T-helper 2 cell treated with Interferon-gamma antibody and Interleukin-4, amounts not matched to agents 5 μg/mL and 100 μg/mL, for 36 hours (primary cell): Measurements from ENCODE around the gene POM121L2.

Experiments
- DNase-seq: peaks from one replicate; pipeline ENCODE4 v3.0.0; 2021; ENCODE audit warnings: low spot score
- H3K27ac Mint-ChIP-seq: one replicate; pipeline ENCODE4 v1.8.0; 2021; ENCODE audit warnings: mild to moderate bottlenecking, mixed read lengths
- H3K27me3 Mint-ChIP-seq: one replicate; pipeline ENCODE4 v1.8.0; 2021; ENCODE audit warnings: low read depth, mixed read lengths
- H3K36me3 Mint-ChIP-seq: one replicate; pipeline ENCODE4 v1.8.0; 2021; ENCODE audit warnings: low read depth, mixed read lengths
- H3K4me1 Mint-ChIP-seq: one replicate; pipeline ENCODE4 v1.8.0; 2021; ENCODE audit warnings: low read depth, mixed read lengths
- H3K4me3 Mint-ChIP-seq: one replicate; pipeline ENCODE4 v1.8.0; 2022; ENCODE audit warnings: mild to moderate bottlenecking, moderate library complexity, mixed read lengths
- H3K9me3 Mint-ChIP-seq: one replicate; pipeline ENCODE4 v1.8.0; 2021; ENCODE audit warnings: mixed read lengths

The POM121L2 gene

DNA sequence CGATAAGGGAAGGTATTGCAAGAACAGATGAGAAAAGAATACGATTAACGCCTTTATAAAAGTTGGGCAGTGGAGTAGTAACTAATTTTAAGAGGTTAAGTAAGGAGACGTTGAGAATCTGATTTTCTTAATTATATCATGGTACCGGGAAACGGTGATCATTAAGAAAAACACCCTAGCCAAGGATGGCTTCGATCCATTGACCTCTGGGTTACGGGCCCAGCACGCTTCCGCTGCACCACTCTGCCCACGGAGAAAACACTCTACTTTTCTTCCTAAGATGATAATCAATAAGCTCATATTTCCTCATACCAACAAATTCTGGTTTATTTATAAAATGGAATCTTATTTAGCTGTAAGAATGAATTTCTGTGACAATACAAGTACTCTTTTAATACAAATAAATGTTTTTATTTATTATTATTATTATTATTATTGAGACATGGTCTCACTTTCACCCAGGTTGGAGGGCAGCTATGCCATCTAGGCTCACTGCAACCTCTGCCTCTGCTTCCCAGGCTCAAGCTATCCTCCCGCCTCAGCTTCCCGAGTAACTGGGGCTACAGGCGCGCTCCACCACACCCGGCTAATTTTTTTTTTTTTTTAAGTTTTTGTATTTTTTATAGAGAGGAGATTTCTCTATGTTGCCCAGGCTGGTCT lies 8.3 kb downstream of the POM121L2 start:
- no peaks in the 10 kb centered on the region for H3K36me3 Mint-ChIP-seq
- no peak for DNase-seq
- no peaks in the 10 kb centered on the region for H3K4me1 Mint-ChIP-seq
- H3K27me3 Mint-ChIP-seq = peaks cover 46% of the 10 kb centered on the region
- H3K4me3 Mint-ChIP-seq = no peak overlapping the region
- no peak overlapping the region for H3K27ac Mint-ChIP-seq
- peaks cover 5% of the 10 kb centered on the region for H3K9me3 Mint-ChIP-seq

DNA sequence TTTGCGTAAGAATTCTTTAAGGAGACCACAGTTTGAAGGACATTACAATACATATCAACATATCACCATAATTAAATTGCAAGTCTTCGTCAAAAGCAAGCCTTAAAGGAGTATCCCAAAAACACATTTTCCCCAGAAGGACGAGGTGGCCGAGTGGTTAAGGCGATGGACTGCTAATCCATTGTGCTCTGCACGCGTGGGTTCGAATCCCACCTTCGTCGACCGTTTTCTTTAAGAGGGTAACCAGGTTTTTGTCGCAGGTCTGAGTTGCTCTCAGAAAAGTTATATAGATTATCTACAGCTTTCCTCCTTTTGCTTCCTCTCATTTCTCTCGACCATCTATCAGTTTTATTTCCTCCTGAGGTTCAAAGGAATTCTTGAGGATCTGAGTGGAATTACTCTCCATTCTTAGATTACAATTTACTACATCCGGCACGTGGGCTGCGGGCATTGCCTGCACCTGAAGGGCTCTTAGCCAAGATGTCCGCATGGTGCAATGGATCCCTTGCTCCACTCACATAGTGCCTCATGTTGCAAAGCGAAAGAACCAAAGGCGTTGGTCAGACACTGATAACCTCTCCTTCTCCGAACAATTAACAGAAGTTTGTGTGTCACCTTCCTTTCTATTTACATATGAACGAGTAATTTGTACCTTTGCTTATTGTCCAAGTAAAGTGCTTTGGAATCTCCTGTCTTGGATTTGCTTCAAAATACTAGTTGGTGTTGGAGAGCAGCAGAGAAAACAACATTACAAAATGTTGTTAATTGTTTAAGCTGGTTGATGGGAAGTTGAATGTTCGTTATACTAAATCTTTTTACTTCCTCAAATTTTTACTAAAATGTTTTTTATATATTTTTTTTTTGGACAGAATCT lies 14.0 kb downstream of the POM121L2 start:
- H3K9me3 Mint-ChIP-seq = peaks cover 27% of the 10 kb centered on the region
- H3K4me3 Mint-ChIP-seq = no peak overlapping the region
- peaks cover 9% of the 10 kb centered on the region for H3K4me1 Mint-ChIP-seq
- H3K27ac Mint-ChIP-seq = peak overlapping the region; percentile 13
- H3K27me3 Mint-ChIP-seq = peaks cover 67% of the 10 kb centered on the region
- DNase-seq = no peak
- no peaks in the 10 kb centered on the region for H3K36me3 Mint-ChIP-seq

DNA sequence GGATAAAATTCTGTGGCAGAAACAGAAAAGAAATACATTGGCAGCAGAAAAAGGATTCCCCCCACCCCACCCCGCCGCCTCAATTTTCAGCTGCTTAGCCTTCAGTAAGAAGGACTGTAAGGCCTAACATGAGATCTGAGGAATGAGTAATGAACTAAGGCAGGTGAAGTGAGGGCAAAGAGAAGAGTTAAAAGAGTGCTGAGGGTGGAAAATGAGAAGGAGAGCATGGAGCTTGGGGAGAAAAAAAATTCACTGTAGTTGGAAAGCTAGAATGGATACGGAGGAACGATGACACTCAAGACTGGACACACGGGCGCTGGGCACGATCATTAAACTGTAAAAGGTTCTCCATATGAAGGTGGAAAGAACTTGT lies 14.6 kb downstream of the POM121L2 start:
- H3K9me3 Mint-ChIP-seq = peaks cover 25% of the 10 kb centered on the region
- peak overlapping the region; percentile 13 for H3K27ac Mint-ChIP-seq
- no peaks in the 10 kb centered on the region for H3K36me3 Mint-ChIP-seq
- H3K4me3 Mint-ChIP-seq = no peak overlapping the region
- peaks cover 63% of the 10 kb centered on the region for H3K27me3 Mint-ChIP-seq
- no peak for DNase-seq
- peaks cover 9% of the 10 kb centered on the region for H3K4me1 Mint-ChIP-seq

DNA sequence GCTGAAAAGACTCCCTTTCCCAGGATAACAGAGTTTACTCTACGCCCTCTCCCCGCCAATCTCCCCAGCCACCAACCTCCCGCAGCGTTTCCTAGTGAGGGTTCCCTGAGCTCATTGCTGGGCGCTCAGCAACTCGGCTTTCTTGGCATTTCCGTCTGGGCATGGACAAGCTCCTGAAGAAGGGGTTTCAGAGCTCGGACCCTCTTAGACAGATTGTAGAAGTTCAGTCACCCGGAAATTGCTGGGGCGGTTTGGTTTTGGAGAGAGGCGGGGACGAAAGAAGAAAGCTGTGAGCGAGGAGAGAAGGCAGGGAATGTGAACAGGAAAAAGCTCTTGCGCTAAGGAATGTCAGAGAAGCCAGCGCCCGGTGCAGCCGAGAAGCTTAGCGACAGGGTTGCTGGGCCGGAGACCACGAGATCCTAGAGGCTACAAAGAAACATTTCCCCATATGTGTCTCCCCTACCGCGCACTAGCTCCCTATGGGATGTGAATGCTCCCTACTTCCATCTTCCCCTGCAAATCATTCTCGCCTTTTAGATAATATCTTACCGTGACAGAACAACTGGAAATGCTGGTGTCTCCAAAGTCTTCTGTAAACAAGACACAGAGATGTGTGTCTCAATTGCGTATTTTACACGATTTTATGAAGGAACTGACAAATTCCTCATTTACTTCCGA lies 15.8 kb downstream of the POM121L2 start:
- H3K27me3 Mint-ChIP-seq = peaks cover 65% of the 10 kb centered on the region
- DNase-seq = no peak
- peaks cover 2% of the 10 kb centered on the region for H3K36me3 Mint-ChIP-seq
- peak overlapping the region; percentile 28 for H3K27ac Mint-ChIP-seq
- H3K4me3 Mint-ChIP-seq = no peak overlapping the region
- peaks cover 31% of the 10 kb centered on the region for H3K9me3 Mint-ChIP-seq
- H3K4me1 Mint-ChIP-seq = peaks cover 9% of the 10 kb centered on the region

DNA sequence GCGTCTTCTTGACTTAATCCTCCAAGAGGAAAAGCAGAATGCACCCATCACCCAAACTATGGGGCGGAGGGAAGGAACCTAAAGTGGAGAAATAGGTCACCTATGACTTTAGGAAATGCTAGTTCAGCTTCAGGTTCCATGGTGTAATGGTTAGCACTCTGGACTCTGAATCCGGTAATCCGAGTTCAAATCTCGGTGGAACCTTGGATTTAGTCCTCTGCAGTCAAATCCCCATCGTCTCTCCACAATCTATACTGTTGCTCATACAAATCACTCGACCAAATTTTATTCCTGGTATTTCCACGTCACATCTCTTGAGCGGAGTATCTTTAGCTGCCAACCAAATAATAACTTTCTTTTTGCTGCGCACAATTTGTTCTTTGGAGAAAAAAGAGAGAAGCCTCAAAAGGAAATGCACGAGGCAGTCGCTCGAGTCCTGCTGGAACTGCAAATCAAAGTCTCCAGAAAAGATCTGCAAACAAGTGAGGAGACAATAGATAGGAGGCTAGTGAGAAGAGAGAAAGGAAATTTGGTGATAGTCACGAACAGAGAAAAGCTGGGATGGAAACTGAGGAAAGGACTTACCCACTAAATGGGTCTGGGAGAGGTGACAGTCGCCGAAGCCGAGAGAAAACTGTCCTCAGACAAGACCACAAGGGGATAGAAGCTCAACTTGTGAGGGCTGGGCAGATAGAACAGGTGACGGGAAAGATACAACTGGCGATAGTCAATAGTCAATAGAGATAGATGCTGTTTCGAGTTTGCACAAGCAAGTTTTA lies 16.6 kb downstream of the POM121L2 start:
- Mint-ChIP-seq H3K27me3 (peaks cover 69% of the 10 kb centered on the region), H3K4me3 (peak overlapping the region; percentile 10), H3K27ac (peak overlapping the region; percentile 3), H3K4me1 (peaks cover 9% of the 10 kb centered on the region), H3K36me3 (peaks cover 2% of the 10 kb centered on the region), H3K9me3 (peaks cover 39% of the 10 kb centered on the region)
- DNase-seq = no peak

DNA sequence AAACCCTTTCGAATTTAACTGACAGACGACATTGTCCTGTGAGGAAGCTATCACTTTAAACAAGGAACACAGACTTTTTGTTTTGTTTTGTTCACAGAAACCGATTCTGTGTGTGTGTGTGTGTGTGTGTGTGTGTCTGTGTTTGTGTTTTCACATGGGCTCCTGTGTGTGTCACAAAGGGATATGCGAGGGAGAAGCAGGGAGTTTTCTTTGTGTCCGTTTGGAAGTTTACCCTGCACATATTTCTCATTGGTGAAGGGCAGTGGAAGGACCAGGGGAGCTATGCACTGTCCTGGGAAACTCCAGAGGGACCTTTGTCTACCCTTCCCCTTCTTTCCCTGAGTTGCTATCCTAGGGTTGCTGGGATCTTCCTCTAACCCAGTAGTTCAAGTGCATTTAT lies 17.7 kb downstream of the POM121L2 start:
- Mint-ChIP-seq H3K9me3 (peaks cover 39% of the 10 kb centered on the region), H3K27me3 (peaks cover 76% of the 10 kb centered on the region), H3K36me3 (peaks cover 2% of the 10 kb centered on the region), H3K4me3 (no peak overlapping the region), H3K27ac (no peak overlapping the region), H3K4me1 (peaks cover 13% of the 10 kb centered on the region)
- DNase-seq = no peak

DNA sequence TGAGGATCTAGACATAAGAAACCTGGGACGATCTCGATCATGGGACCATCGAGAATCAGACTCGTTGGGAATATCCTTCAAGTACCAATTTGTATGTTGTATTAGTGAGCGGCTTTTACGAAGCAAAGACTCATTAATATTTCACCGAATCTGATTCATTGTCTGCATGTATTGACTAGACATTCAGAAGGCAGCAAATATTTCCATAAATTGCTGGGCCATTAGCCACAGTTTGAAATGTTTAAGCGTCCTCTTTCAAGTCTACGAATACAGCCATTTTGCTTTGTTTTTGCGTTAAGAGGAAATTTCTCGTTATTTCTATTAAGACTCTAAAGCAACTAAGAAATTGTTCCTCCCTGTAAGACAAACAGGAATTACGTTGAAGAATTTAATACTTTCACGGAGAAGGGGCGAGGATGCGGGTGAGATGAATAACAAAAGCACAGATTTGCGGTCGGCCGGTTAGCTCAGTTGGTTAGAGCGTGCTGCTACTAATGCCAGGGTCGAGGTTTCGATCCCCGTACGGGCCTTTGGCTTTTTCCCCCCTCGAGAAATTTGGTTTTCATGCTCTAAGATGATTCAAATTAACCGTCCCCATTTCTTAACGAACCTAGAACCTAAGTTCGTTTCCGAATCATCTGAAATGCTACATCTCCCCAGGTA lies 18.5 kb downstream of the POM121L2 start:
- Mint-ChIP-seq H3K4me1 (peaks cover 13% of the 10 kb centered on the region), H3K4me3 (no peak overlapping the region), H3K9me3 (peaks cover 42% of the 10 kb centered on the region), H3K27me3 (peaks cover 83% of the 10 kb centered on the region), H3K36me3 (peaks cover 2% of the 10 kb centered on the region), H3K27ac (peak overlapping the region; percentile 9)
- DNase-seq = no peak

DNA sequence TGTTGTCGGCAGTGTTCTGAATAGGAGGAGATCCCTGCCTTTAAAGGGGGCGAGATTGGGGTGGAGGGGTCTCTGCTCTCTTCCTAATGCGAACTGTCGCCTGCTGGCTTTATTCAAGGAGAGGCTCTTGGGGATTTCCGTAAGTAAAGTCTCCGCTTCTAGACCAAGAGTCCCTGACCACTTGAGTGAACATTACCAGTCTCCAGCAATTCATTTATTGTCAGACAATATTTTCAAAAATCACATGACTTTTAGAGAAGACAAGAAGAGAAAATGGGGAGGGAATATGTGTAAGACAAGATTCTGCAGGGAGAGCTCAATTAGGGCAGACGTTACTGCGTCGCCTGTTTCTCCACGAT lies 21.2 kb downstream of the POM121L2 start:
- Mint-ChIP-seq H3K4me1 (peaks cover 10% of the 10 kb centered on the region), H3K36me3 (peaks cover 2% of the 10 kb centered on the region), H3K27ac (no peak overlapping the region), H3K4me3 (no peak overlapping the region), H3K9me3 (peaks cover 41% of the 10 kb centered on the region), H3K27me3 (peaks cover 86% of the 10 kb centered on the region)
- no peak for DNase-seq

DNA sequence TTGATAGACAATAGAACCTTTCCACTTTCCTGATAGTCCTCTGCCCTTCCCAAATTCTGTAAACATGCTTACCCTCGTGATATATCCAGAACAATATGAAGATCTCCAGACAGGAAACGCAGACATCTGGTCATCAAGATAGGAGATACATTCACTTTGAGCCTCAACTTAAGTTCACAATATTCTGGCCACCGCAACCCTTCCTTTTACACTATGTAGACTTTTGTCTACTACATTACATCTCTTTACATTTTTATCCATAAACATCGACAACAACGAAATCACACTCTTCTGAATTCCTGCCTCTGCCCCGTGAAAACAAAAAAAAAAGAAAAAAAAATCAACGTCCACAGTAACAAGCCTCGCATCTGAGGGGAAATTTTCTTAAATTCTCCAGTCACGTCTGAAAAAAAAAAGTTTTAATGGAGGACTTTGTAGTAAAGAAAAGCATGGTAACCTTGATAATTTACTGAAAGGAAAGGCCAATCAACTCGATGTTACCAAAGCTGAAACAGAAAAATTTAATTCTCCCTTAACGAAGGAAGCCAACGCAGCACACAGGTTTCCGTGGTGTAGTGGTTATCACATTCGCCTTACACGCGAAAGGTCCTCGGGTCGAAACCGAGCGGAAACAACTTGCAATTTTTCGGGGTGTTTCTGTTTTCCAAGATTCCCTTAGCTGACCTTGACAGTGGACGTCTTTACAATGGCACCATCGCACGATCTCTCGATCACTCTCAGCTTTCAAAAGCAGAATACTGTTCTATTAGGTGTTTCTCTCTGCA lies 21.8 kb downstream of the POM121L2 start:
- Mint-ChIP-seq H3K36me3 (peaks cover 2% of the 10 kb centered on the region), H3K4me3 (no peak overlapping the region), H3K4me1 (peaks cover 6% of the 10 kb centered on the region), H3K27me3 (peaks cover 86% of the 10 kb centered on the region), H3K27ac (no peak overlapping the region), H3K9me3 (peaks cover 36% of the 10 kb centered on the region)
- no peak for DNase-seq

DNA sequence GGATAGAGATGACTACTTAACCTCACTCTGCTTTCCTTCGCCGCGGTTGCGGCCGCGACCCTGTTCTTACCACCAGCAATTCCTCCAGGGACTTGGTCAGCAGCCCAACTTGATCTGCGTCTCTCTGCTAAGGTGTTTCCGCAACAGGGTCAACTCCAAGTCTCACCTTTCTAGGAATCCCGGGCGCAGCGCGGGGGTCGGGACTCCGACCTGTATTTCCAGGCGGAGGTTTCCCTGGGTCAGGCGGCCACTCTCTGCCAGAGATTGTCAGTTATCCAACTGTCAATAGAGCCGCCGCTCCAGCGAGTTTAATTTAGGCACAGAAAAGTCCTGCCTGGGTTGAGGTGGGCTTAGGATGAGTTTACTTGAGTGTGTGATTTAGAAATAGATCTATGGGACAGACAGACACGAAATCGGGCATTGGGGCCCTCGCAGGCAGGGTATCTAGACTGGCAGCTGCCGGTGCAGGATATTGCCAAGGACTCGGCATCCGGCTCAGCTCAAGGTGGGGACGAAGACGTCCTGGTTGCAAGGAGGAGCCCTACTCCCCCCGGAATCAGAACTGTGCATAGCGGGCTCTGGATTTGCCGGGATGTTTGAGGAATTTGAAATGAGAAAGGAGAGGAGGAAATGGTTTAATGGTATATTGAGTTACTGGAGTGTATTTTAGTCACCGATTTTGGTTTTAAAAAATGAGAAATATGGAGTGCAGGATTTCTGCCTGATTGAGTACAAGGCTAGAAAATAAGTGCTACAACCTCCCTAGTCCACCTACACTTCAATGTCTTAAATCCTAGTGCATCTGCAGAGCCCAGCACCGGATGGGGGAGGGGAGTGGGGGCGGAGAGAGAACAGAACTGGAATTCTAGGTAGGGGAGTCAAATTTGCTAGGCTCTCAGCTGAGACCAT lies 23.7 kb downstream of the POM121L2 start:
- H3K4me3 Mint-ChIP-seq = no peak overlapping the region
- H3K27ac Mint-ChIP-seq = no peak overlapping the region
- peaks cover 38% of the 10 kb centered on the region for H3K9me3 Mint-ChIP-seq

DNA sequence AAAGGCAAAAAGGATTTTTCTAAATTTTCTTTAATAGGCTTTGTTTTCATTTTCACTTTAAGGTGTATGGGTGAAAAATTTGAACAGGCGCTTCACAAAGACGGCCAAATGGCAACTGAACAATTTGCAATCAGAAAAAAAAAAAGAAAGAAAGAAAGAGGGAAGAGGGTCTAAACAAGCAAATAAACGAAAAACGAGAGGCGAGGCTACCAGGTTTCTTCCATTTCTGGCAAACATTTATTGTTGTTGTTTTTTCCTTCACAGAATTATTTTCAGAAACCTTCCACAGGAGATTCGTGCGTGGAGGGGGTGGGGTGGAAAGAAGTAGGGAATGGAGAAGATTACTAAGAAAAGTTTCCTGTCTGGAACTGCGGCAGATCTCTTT lies 24.3 kb downstream of the POM121L2 start:
- Mint-ChIP-seq H3K4me1 (peaks cover 8% of the 10 kb centered on the region), H3K27ac (no peak overlapping the region), H3K27me3 (peaks cover 90% of the 10 kb centered on the region), H3K4me3 (no peak overlapping the region), H3K36me3 (peaks cover 8% of the 10 kb centered on the region), H3K9me3 (peaks cover 41% of the 10 kb centered on the region)
- DNase-seq = no peak

More for the DNA sequence above, 23.7 kb downstream of the POM121L2 start:
- H3K4me1 Mint-ChIP-seq = peaks cover 7% of the 10 kb centered on the region
- H3K27me3 Mint-ChIP-seq = peaks cover 87% of the 10 kb centered on the region
- no peak for DNase-seq
- peaks cover 5% of the 10 kb centered on the region for H3K36me3 Mint-ChIP-seq

DNA sequence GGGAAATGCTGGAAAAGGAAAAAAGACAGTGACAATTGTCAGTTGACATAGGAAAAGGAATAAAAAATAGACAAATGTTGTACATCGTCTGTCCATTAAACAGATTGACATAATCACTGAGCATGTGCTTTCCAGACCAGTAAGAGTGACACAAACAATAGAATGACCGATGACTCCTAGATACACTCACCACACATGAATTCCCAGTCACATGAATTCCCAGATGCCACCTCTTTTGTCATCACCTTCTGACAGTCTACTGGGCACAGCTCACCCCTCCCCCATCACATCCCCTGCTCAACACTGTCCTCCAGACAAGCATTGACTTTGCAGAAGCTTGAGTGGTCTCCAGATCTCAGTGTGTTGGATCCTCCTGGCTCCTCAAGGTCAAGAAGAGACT lies 25.9 kb downstream of the POM121L2 start:
- Mint-ChIP-seq H3K27ac (no peak overlapping the region), H3K27me3 (peaks cover 93% of the 10 kb centered on the region), H3K4me3 (no peak overlapping the region), H3K9me3 (peaks cover 39% of the 10 kb centered on the region), H3K4me1 (peaks cover 8% of the 10 kb centered on the region), H3K36me3 (peaks cover 7% of the 10 kb centered on the region)
- DNase-seq = no peak
